HG02798 (cell line): ENCODE data around the gene GRK5.

Source experiments
- ATAC-seq: cut with Tn5 transposase; IDR thresholded peaks from one replicate; pipeline ENCODE4 v1.9.1; 2021; ENCODE audit warnings: mild to moderate bottlenecking; ENCODE audit not compliant: unreplicated experiment, poor library complexity

The GRK5 gene

GRCh38 chr10:119410361-119411116 lies 203.2 kb downstream of the GRK5 start:
- ATAC-seq: no peak

GRCh38 chr10:119412244-119413092 lies 205.1 kb downstream of the GRK5 start:
- ATAC-seq: no peak

GRCh38 chr10:119413093-119413453 lies 205.7 kb downstream of the GRK5 start:
- ATAC-seq: no peak

- no peak for ATAC-seq
These were observed 206.2 kb downstream of the GRK5 start for GRCh38 chr10:119413471-119414080.

GRCh38 chr10:119414081-119414611 lies 206.8 kb downstream of the GRK5 start:
- ATAC-seq: no peak

- no peak for ATAC-seq
These were observed 207.8 kb downstream of the GRK5 start for GRCh38 chr10:119415121-119415520.

- no peak for ATAC-seq
These were observed 208.4 kb downstream of the GRK5 start for GRCh38 chr10:119415536-119416503.

GRCh38 chr10:119416855-119417254 lies 209.5 kb downstream of the GRK5 start:
- peak; percentile 61 for ATAC-seq

- no peak for ATAC-seq
These were observed 210.5 kb downstream of the GRK5 start for GRCh38 chr10:119417852-119418251.

- no peak for ATAC-seq
These were observed 211.0 kb downstream of the GRK5 start for GRCh38 chr10:119418362-119418761.

GRCh38 chr10:119419931-119420330 lies 212.6 kb downstream of the GRK5 start:
- no peak for ATAC-seq

GRCh38 chr10:119420950-119421875 lies 213.8 kb downstream of the GRK5 start:
- ATAC-seq: no peak

GRCh38 chr10:119421891-119422681 lies 214.7 kb downstream of the GRK5 start:
- no peak for ATAC-seq

- no peak for ATAC-seq
These were observed 215.5 kb downstream of the GRK5 start for GRCh38 chr10:119422682-119423509.

GRCh38 chr10:119423510-119424257 lies 216.3 kb downstream of the GRK5 start:
- ATAC-seq: no peak

GRCh38 chr10:119424258-119424975 lies 217.0 kb downstream of the GRK5 start:
- no peak for ATAC-seq
